GM19438 (cell line): ENCODE results near the gene NCOR2.

ENCODE experiments used
- ATAC-seq: cut with Tn5 transposase; IDR thresholded peaks from one replicate; pipeline ENCODE4 v1.9.1; 2021; ENCODE audit warnings: low read depth; ENCODE audit not compliant: unreplicated experiment

The NCOR2 gene

DNA sequence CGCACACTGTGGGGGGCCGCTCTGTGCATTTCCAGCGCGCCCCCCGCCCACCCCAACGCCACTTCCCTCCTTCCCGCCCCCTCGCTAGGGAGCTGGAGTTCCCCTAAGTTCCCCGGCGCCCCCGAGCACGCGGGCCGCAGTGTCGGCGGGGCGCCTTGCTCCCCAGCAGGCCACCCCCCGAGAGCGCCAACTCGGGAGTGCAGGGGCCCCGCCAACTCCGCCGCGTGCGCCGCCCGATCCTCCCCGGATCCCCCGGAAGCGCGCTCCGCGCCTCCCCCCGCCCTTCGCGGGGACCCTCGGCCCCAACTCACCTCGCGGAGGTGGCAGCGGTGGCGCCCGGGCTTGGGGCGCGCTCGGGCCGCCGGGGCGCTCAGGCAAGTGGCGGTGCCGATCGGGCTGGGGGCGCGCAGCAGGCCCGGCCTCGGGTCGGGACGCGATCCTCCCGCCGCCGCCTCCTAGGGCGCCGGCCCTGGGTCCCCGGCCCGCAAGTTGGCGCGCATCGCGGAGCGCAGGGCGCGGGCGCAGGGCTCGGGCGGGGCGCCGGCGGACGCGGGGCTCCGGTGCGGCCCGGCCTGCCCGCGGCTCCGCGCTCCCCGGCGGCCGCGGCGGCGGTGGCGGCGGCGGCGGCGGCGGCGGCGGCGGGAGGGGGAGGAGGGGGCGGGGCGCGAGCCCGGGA is at the start of gene NCOR2:
Gene NCOR2, minus strand, starts transcription at position 616 of the 676 bp plus-strand sequence. CDS start 72,361 bp downstream, outside the sequence.
- peak; percentile 19 for ATAC-seq

- ATAC-seq: no peak
These were observed 49.2 kb upstream of the NCOR2 start for GRCh38 chr12:124616394-124617221.

DNA sequence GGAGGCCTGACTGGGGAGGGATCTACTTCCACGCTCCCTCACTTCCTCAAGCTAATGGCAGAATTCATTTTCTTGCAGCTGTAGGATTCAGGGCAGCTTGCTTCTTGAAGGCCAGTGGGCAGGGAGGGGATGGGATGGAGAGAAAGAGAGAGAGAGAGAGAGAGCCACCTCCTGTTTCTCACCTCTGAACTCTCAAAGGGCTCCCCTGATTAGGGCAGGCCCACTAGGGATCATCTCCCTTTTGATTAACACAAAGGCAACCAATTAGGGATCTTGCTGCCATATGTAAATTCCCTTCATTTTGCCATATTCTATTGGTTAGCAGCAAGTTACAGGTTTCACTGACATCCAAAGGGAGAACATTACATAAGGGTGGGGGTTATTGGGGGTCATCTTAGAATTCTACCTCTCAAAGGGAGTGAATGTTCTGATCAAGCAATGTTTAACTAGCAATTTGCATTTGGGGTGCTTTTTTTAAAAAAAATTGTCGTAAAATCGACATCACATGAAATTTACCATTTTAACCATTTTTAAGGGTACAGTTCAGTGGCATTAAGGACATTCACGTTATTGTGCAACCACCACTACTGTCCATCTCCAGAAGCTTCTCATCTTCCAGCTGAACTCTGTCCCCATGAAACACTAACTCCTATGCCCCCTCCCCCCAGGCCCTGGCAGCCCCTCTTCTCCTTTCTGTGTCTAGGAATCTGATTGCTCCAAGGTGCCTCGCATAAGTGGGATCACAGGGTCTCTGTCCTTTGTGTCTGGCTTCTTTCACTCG is 47.3 kb upstream of the NCOR2 start:
- ATAC-seq: no peak

- ATAC-seq: no peak
These were observed 45.8 kb upstream of the NCOR2 start for GRCh38 chr12:124613151-124613585.

DNA sequence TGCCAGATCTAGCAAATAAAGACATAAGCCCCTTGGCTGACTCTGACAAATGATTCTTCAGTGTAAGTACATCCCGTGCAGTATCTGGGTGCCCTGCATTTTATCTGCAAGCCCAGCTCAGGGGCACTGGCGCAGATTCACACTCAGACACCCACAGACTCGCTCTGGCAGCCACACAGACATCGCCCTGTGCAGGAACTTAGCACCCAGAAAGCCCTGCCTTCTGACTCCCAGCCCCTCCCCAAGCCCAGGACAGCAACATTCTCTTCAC is 44.9 kb upstream of the NCOR2 start:
- no peak for ATAC-seq

- no peak for ATAC-seq
These were observed 44.4 kb upstream of the NCOR2 start for GRCh38 chr12:124611559-124612409.

DNA sequence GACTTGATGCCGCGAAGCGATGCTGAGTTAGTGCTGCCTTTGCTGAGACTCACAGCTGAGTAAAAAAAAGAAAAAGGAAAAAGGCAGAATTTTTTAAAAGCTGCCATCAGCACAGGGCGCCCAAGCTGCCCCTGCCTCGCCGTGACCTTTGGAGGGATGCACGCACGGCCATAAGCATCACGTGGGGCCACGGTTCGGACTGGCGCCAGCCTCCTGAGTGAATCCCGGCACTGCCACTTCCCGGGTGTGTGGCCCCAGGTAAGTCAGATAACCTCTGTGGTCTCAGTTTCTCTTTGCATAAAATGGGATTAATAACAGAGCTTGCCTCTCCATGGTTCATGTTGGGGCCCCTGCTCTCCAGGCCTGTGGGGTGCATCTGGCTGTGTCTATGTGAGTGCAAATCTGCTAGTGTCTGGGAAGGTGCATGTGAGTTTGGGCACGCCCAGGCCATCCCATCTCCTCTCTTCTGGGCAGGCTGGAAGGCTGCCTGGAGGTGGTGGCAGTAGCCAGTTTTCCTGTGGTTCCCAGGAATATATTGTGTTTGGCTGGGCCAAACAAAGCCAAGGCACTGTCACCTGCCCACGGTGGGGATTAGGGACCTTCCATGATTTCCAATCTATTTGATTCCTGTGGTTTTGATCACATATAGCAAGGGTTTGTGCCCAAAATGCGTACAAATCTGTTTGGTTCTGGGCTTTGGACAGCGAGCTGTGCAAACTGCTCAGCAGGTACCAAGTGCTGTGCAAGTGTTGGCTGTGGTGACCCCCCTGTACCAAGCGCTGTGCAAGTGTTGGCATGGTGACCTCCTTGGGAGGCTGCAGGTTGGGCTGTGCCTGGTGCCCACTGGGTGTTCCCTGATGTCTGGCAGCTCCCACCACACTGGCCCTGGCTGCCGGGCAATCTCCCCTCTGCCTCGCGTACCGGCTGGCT is 43.5 kb upstream of the NCOR2 start:
- no peak for ATAC-seq

DNA sequence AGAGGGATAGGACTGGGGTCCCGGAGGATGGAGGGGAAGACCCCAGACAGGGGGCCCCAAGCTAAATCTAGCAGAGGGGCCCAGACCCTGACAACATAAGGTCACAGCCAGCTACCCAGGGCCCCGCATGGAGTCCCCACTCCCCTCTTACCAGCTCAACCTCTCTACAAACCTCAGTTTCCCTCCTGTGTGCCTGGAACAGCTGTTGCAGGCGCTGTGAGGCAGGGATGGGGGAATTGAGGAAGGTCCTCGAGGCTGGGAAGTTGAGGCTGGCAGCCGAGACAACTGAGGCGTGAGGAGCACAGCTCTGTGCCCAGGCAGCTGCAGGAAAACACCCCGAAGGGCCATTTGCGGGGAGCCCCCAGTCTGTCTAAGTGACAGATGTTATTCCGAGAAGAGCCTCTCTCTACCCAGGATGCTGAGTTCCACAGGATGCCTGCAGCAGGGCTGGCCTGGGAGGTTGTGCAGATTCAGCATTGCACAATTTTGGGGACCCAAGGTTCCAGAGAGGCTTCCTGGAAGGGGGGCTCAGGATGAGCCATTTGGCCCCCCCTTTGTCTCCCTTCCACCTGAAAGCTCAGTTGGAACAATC is 42.7 kb upstream of the NCOR2 start:
- ATAC-seq: no peak

- peak; percentile 80 for ATAC-seq
These were observed 41.9 kb upstream of the NCOR2 start for GRCh38 chr12:124609041-124609989.

DNA sequence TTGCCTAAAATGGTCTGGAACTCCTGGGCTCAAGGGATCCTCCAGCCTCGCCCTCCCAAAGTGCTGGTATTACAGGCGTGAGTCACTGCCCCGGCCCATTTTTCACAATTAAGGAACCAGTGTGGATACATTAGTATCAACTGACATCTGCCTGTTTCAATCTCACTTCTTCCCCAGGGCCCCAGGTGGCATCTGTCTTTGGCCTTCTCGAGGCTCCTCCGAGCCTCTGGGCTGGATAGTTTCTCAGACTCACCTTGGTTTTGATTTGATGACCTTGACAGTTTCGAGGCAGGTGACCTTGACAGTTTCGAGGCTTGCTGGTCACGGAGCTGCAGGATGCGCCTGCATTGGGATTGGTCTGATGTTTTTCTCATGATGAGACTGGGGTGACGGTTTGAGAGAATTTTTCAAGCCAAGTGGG is 41.0 kb upstream of the NCOR2 start:
- peak; percentile 43 for ATAC-seq

DNA sequence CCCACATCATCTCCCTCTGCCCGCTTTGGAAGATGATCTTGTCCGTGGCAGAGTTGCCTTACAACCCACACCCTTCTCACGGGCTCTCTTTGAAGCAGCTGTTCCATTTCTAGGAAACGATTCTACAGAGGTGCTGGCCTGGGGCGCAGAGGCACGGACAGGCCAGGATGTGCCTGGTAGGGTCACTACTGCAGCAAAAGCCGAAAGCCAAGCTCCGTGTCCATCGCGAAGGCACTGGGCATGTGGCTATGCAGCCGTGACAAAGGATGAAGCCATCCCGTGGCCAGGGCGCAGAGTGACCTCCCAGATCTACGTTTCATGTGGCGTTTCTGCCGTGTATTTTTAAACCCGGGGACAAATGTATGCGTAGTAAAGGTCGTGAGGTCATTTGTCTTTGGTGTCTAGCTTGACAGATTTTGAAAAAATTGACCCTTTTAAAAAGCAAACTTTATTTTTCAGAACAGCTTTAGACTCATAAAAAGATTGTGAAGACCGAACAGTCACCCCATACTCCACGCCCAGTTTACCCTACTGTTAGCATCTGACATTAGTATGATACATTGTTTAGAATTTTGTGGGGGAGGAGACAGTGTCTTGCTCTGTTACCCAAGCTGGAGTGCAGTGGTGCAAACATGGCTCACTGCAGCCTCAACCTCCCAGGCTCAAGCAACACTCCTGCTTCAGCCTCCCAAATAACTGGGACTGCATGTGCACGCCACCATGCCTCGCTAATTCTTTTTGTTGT is 40.4 kb upstream of the NCOR2 start:
- no peak for ATAC-seq

DNA sequence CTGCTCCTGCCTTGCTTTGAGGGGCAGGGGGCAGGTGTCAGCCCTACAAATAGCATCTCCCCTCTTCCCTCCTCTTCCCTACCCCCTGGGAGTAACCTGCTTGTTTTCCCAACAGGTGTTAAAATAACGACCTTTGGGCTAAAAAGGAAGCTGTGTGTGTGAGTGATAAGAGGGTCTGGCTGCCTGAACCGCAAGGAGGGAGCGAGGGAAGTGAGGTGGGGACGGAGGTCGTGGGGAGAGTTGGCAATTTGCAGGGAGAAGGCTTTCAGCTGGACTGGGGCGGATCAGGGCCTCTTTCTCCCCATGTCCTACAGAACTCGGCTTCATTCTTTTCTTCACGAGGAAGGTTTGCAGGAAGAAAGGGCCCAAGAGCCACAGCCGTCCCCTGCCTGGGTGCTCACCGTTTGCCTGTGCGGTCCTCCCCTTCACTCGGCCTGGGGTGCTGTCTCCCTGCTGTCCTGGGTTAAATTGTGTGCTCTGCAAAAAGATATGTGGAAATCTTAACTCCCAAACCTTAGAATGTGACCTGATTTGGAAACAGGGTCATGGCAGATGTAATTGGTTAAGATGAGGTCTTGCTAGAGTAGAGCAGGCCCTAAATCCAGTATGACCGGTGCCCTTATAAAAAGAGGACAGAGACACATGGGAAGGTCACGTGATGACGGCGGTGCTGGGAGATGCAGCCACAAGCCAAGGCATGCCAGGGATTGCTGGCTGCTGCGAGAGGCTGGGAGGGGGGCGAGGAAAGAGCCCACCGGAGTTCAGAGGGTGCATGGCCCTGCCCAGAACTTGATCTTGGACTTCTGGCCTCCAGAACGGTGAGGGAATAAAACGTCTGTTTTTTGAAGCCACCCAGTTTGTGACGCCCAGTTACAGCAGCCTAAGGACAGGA is 38.7 kb upstream of the NCOR2 start:
- no peak for ATAC-seq

DNA sequence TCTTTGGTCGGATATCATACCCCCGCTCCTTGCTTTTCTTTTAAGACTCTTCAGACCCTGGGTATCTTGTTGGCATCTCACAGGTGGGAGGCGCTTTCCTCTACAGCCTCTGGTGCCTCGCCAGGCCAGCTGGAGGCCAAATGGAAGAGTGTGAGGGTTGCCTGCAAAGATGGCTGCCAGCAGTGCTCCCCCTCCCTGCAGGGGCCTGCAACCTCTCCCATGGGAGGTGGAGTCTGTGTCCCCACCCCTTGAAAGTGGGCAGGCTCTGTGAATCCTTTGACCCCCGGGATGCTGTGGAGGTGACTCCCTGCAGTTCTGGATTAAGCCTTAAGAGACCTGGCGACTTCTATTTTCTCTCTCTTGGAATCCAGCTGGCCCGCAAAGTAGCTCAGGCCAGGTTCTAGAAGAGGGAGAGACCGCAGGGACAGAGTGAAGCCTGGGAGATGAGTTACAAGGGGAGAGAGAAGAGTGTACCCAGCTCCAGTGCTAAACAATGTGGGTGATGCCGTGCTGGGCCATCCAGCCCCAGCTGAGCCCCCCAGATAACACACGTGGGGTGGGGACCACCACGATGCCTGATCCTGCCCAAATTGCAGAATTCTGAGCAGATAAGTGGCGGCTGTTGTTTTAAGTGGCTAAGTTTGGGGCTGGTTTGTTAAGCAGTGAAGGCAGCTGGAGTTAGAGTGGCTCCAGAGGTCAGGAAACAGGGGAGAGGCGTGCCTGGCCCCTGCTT is 37.9 kb upstream of the NCOR2 start:
- ATAC-seq: no peak

DNA sequence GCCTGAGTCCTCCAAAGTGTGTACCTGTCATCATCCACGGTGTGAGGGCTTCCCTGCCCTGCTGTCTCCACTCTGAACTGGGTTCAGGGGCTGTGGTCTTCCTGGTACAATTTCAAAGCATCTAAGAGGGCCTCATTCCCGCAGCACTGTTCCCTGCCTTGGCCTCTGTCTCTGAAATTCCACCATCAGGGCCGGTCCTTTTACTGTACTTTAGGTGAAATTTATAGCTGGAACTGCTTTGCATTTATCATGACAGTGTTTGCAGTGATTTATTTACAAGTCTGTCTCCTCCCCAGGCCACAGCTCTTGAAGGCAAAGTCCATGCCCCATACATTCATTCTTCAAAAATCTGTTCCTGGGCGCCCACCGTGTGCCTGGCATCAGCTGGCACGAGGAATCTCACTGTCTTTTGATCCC is 36.9 kb upstream of the NCOR2 start:
- ATAC-seq: no peak

GRCh38 chr12:124603831-124604251 is 36.4 kb upstream of the NCOR2 start:
- ATAC-seq: no peak
